GM19468 (cell line): ENCODE measurements around the gene HPF1.
"Not testable (repeated sequence)": the region's sequence is repeated elsewhere in the genome, so short reads cannot be mapped to it uniquely, and the experiment has no call there.

Experiments used
- ATAC-seq: cut with Tn5 transposase; IDR thresholded peaks from one replicate; pipeline ENCODE4 v1.9.1; 2021; ENCODE audit warnings: mild to moderate bottlenecking, moderate library complexity, moderate number of reproducible peaks; ENCODE audit not compliant: unreplicated experiment; ENCODE audit errors: extremely low read depth

Gene HPF1

GRCh38 chr4:169757575-169758184 lies at the start of gene HPF1:
TSS of gene HPF1 (minus strand) at chr4:169757944. CDS start at chr4:169757877, 67 bp downstream.
- ATAC-seq = peak; percentile 94

GRCh38 chr4:169806770-169807169 lies 49.0 kb upstream of the HPF1 start:
- ATAC-seq = not testable (repeated sequence)

- no peak for ATAC-seq
These were observed 45.7 kb upstream of the HPF1 start for GRCh38 chr4:169803413-169803812.

- no peak for ATAC-seq
These were observed 45.1 kb upstream of the HPF1 start for GRCh38 chr4:169802873-169803272.

- no peak for ATAC-seq
These were observed 42.8 kb upstream of the HPF1 start for GRCh38 chr4:169800541-169800940.

GRCh38 chr4:169799260-169799659 lies 41.5 kb upstream of the HPF1 start:
- ATAC-seq = no peak

DNA sequence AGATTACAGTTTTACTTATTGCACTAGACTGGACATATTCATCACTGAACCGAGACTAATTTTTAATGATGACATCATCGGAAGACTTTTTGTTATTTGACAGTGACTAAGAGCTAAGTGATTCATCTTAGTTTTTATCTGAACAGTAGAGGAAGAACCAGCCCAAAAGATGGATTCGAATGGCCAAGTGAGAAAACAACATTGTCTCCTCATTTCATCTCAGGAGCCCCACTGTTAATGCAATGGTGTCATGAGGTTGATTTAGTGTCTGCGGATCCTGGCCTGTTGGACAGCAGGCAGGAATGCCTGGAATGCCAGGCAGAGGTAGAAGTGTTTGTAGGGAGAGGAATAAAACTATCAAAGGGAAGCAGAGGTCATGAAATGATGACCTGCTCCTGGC lies 37.8 kb upstream of the HPF1 start:
- no peak for ATAC-seq

- no peak for ATAC-seq
These were observed 33.9 kb upstream of the HPF1 start for GRCh38 chr4:169791527-169792156.

DNA sequence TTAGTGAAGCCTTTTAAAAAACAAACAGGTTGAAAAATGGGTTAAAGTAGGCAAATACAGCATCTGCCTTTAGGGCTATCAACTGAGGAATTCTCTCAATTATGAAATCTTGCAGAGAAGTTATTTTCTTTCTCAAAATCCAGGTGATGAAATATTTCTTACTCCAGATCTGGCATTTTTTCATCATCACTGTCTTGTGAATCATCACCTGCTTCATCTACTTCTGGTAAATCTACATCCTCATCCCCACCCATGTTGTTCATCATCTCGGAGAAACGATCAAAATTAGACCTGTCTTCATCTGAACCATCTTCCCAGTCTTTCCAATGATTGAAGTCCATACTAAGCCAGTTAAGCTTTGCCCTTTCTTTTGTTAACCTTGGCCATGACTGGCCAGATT lies 33.3 kb upstream of the HPF1 start:
- no peak for ATAC-seq

DNA sequence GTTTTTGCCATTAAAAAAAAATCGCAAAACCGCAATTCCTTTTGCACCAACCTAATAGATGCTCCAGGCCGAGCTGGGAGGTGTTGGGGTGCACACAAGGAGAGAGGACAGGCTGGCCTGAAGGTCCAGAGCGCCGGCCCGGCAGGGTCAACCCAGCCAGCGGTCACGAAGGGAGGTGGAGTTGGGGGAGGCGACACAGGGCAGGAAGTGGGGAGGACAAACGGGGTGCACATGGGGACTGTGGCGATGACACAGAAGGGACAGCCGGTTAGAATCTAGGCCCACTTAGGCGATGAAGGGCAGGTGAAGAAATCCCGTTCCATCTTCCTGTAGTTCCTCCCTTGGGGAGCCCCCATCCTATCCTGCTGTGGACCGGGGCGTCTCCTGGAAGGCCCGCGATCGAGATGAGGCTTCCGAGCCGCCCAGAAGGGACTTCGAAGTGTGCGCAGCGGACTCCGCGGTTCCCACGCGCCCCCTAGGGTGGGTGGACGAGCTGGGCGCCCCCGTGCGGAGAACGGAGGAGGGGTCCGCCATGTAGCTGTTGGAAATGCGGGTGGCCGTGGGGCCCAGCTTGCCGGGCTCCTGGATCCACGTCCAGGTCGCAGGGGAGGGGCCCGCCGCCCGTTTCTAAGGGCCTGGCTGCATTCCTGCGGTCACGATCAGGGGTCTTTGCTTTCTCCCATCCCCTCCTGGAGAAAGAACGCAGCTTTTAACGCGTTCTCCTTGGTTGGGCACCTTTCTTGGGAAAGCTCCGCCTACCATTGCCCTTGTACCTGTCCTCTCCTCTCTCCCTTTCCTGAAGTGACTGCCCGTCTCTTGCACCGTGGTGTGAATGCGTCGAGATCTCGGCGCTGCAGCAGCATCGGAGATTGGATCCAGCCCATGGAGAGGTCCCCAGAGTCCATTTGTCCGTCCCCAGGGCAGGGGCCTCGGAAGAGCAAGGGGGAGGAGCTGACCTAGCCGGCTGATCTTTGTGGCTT lies 17.0 kb upstream of the HPF1 start:
- no peak for ATAC-seq

GRCh38 chr4:169773889-169774288 lies 16.1 kb upstream of the HPF1 start:
- no peak for ATAC-seq

GRCh38 chr4:169771556-169772080 lies 13.9 kb upstream of the HPF1 start:
- not testable (repeated sequence) for ATAC-seq

- no peak for ATAC-seq
These were observed 12.7 kb upstream of the HPF1 start for GRCh38 chr4:169770416-169770815.

DNA sequence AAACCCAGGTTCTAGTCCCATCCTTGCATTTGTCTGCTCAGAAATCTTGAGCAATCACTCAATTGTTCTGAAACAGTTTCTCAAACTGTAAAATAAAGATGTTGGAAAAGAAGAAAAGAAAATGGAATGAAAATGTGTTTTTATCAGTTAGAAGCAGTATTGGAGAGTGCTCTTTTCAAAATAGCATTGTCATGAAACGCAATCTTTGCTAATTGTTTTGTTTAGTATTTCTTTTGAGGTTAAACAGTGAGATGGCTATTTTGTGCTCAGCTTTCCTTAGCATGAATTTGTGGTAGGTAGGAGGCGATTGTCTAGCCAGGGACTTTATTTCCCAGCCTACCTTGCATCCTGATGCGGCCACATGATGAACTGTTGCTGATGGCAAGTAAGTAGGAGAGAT lies 10.6 kb upstream of the HPF1 start:
- ATAC-seq = no peak

- ATAC-seq = no peak
These were observed 9.0 kb upstream of the HPF1 start for GRCh38 chr4:169766741-169767140.

DNA sequence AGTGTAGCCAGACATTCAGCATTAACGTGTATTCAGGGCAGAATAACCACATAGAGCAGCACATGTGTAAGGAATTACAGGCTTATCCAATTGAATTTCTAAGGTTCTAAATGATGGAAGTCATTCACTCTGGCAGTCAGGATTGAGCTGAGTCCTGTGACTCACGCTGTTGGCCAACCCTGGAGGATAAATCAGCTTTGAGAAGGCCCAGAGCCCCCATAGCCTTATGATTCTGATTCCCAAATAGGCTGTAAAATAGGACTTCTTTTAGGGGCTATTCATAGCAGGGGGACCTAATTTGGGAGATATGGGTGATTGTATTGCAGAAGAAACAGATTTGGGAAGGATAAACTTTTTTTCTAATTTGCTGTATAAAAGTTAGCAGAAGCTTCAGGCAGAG lies 8.1 kb upstream of the HPF1 start:
- ATAC-seq = no peak

GRCh38 chr4:169761846-169762245 lies 4.1 kb upstream of the HPF1 start:
- no peak for ATAC-seq

DNA sequence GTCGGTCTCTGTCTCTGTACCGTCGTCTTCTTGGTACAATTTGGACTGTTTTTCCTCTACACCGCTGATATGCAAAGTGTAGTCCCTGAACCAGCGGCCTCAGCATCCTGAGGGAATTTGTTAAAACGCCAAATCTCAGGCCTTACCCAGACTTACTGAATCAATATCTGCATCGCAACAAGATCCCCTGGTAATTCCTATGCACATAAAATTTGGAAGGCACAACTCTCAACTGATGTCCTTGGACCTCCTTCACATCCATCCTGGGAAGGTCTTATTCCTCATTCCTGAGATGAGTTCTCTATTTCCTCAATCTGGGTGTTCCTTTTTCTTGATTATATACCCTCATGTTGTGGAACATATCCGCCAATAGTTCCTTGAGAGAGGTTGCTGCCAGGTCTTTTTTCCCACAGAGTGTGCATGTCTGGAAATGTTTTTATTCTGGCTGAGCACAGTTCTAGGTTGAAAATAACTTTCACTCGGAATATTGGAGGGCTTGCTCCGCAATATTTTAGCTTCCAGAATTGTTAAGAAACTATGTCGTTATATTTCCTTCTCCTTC lies 738 bp upstream of the HPF1 start:
- ATAC-seq = no peak

- no peak for ATAC-seq
These were observed 671 bp downstream of the HPF1 start for GRCh38 chr4:169756971-169757574.

GRCh38 chr4:169745291-169745690 lies 12.5 kb downstream of the HPF1 start:
- no peak for ATAC-seq
